Keratinocyte (primary cell): Measurements from ENCODE around the gene MOK. TPM values are rescaled to one million over a fixed set of nuclear protein-coding genes. Genes with fewer than 3 reads are reported as not detected.

Experiments
- DNase-seq: peaks from one replicate; pipeline ENCODE4 v3.0.0-alpha.2; 2011; ENCODE audit warnings: low read depth, missing footprints, low spot score
- FAIRE-seq: peaks from 2 replicates; lab custom pipeline; 2011; peaks lifted over from hg19 to GRCh38; lab: Jason Lieb, UNC
- H2AFZ ChIP-seq: 2 replicates; pipeline ENCODE4 v1.6.0; 2012; ENCODE audit warnings: low read length, control low read depth, inconsistent platforms; ENCODE audit not compliant: control insufficient read depth
- H3K27ac ChIP-seq: 2 replicates; pipeline ENCODE4 v1.5.1; 2011; ENCODE audit warnings: low read length; ENCODE audit not compliant: control insufficient read depth, insufficient read depth
- H3K27me3 ChIP-seq: 3 replicates; pipeline ENCODE4 v1.6.0; 2011; ENCODE audit warnings: low read length; ENCODE audit not compliant: control insufficient read depth, insufficient read depth; ENCODE audit errors: extremely low read depth
- H3K36me3 ChIP-seq, 2 experiments: 2 replicates in 1 of 2; 3 replicates in 1 of 2; pipeline ENCODE4 v1.5.1; 2011; ENCODE audit warnings: low read length in 2 of 2, mild to moderate bottlenecking in 1 of 2; ENCODE audit not compliant: control insufficient read depth in 2 of 2, insufficient read depth in 2 of 2; ENCODE audit errors: extremely low read depth in 1 of 2
- H3K4me1 ChIP-seq: 3 replicates; pipeline ENCODE4 v1.5.1; 2011; ENCODE audit warnings: low read length; ENCODE audit not compliant: control insufficient read depth, insufficient read depth; ENCODE audit errors: extremely low read depth
- H3K4me2 ChIP-seq: 3 replicates; pipeline ENCODE4 v1.6.0; 2011; ENCODE audit warnings: low read depth, low read length; ENCODE audit not compliant: control insufficient read depth, insufficient read depth; ENCODE audit errors: extremely low read depth
- H3K4me3 ChIP-seq, 3 experiments: fragments of 200-600 bp in 1 of 3; sonication (generic) in 1 of 3; 2 replicates in 2 of 3; 3 replicates in 1 of 3; pipeline ENCODE4 v1.5.1; 2011 to 2016; ENCODE audit warnings: low read length in 3 of 3, mild to moderate bottlenecking in 3 of 3, control low read depth in 2 of 3, inconsistent platforms in 1 of 3, low read depth in 1 of 3, mixed read lengths in 1 of 3, mixed run types in 1 of 3, moderate library complexity in 1 of 3; ENCODE audit not compliant: control insufficient read depth in 2 of 3, insufficient read depth in 2 of 3; ENCODE audit errors: extremely low read depth in 1 of 3
- H3K79me2 ChIP-seq: 2 replicates; pipeline ENCODE4 v1.6.0; 2012; ENCODE audit warnings: low read length; ENCODE audit not compliant: control insufficient read depth, insufficient read depth
- H3K9ac ChIP-seq: 3 replicates; pipeline ENCODE4 v1.6.0; 2011; ENCODE audit warnings: low read length; ENCODE audit not compliant: control insufficient read depth, insufficient read depth; ENCODE audit errors: extremely low read depth
- H3K9me1 ChIP-seq: 3 replicates; pipeline ENCODE4 v1.6.0; 2011; ENCODE audit warnings: low read length; ENCODE audit not compliant: control insufficient read depth, insufficient read depth; ENCODE audit errors: extremely low read depth
- H3K9me3 ChIP-seq: 2 replicates; pipeline ENCODE4 v1.5.1; 2012; ENCODE audit warnings: low read depth, low read length; ENCODE audit not compliant: control insufficient read depth
- H4K20me1 ChIP-seq: 3 replicates; pipeline ENCODE4 v1.6.0; 2011; ENCODE audit warnings: low read length; ENCODE audit not compliant: control insufficient read depth, insufficient read depth; ENCODE audit errors: extremely low read depth
- EZH2 ChIP-seq: IDR thresholded peaks from one replicate; pipeline ENCODE4 v1.6.1; 2012; ENCODE audit warnings: inconsistent platforms, mild to moderate bottlenecking, low read length, moderate library complexity
- dilution Hi-C: fragments of 300-500 bp; cut with MboI; formaldehyde crosslinking; loops from one replicate; pipeline ENCODE4 v1.7.0; 2020; ENCODE audit warnings: low sequenced_read_pairs; ENCODE audit not compliant: extremely low pct_ligation_motif_present
- polyA plus RNA-seq, 5 experiments: library from polyadenylated mRNA; depleted of rRNA in 3 of 5; stranded (reverse) in 3 of 5; stranded (forward) in 1 of 5; unstranded in 1 of 5; fragments of >200 nt; gene quantifications; 1 replicate in 1 of 5; 2 replicates in 3 of 5; 3 replicates in 1 of 5; pipeline versions ENCODE4 v1.2.1 to v1.2.3, GENCODE V29; 2011 to 2012; ENCODE audit warnings: missing spikeins in 2 of 5, low read depth in 1 of 5, low replicate concordance in 1 of 5
- TF ChIP-seq, protein P1 (sequence below), 3 experiments: IDR thresholded peaks in 1 of 3; conservative IDR thresholded peaks in 1 of 3; optimal IDR thresholded peaks in 1 of 3; 2 replicates in 2 of 3; 3 replicates in 1 of 3; pipeline versions ENCODE3 to v1.5.1; 2011; ENCODE audit warnings: low read length in 3 of 3, mild to moderate bottlenecking in 3 of 3, moderate library complexity in 2 of 3, control low read depth in 1 of 3, inconsistent platforms in 1 of 3; ENCODE audit not compliant: insufficient read depth in 2 of 3; ENCODE audit errors: extremely low read depth in 1 of 3

The MOK gene
- polyA plus RNA-seq, 1 donor (not counting 4 experiments of a cell fraction or from before 2014, with no cell fraction given), result 38.1 TPM

DNA sequence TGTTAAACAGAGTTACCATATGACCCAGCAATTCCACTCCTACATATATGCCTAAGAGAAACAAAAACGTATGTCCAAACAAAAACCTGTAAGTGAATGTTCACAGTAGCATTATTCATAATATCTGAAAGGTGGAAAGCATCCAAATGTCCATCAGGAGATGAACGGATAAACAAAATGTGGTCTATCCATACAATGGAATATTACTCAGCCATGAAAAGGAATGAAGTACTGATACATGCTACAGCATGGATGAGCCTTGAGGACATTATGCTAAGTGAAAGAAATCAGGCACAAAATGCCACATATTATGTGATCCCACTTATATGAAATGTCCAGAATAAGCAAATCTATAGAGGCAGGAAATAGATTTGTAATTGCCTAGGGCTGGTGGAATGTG, 16.8 kb downstream of the MOK start:
- Histone ChIP-seq H3K9me3 (no peaks in the 10 kb centered on the region), H3K27ac (no peak overlapping the region), H2AFZ (no peak overlapping the region), H3K4me1 (no peaks in the 10 kb centered on the region), H3K4me2 (no peak overlapping the region), H3K9me1 (no peaks in the 10 kb centered on the region), H3K9ac (no peak overlapping the region), H3K36me3 (no peaks in the 10 kb centered on the region), H3K4me3 (no peak overlapping the region), H3K79me2 (peaks cover 14% of the 10 kb centered on the region), H4K20me1 (no peaks in the 10 kb centered on the region), H3K27me3 (no peaks in the 10 kb centered on the region)
- DNase-seq, result no peak
- dilution Hi-C loops, result no loop called here
- TF ChIP-seq, protein P1, sequence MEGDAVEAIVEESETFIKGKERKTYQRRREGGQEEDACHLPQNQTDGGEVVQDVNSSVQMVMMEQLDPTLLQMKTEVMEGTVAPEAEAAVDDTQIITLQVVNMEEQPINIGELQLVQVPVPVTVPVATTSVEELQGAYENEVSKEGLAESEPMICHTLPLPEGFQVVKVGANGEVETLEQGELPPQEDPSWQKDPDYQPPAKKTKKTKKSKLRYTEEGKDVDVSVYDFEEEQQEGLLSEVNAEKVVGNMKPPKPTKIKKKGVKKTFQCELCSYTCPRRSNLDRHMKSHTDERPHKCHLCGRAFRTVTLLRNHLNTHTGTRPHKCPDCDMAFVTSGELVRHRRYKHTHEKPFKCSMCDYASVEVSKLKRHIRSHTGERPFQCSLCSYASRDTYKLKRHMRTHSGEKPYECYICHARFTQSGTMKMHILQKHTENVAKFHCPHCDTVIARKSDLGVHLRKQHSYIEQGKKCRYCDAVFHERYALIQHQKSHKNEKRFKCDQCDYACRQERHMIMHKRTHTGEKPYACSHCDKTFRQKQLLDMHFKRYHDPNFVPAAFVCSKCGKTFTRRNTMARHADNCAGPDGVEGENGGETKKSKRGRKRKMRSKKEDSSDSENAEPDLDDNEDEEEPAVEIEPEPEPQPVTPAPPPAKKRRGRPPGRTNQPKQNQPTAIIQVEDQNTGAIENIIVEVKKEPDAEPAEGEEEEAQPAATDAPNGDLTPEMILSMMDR (optimal IDR thresholded peaks at IDR 0.05 in 1 of 3, IDR thresholded peaks at IDR 0.05 in 1 of 3, conservative IDR thresholded peaks at IDR 0.05 in 1 of 3; ENCODE audit: extremely low read depth in 1 of 3, insufficient read depth in 2 of 3, low read length in 3 of 3), result no peak
- no peak for TF ChIP-seq EZH2
- no peak for FAIRE-seq

DNA sequence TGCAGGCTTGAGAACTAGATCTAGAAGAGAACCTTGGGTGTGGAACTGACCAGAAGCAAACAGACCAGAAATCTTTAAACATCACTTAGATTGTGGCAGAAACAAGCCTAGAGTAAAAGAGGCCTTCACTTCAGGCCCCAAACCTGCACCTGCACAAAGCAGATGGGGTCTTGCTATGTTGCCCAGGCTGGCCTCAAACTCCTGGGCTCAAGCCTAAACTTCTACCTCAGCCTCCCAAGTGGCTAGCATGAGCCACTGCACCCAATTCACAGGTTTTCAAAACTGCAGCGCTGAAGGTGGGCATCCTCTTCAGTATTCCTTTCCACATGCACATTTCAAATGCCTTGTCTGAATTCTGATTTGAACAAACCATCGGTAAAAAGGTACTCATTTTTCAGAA, 19.9 kb downstream of the MOK start:
- Histone ChIP-seq H3K36me3 (peaks cover 3% of the 10 kb centered on the region in 2 experiments), H3K9me1 (no peaks in the 10 kb centered on the region), H3K4me3 (no peak overlapping the region), H3K27me3 (no peaks in the 10 kb centered on the region), H4K20me1 (no peaks in the 10 kb centered on the region), H3K9me3 (no peaks in the 10 kb centered on the region), H3K79me2 (peaks cover 11% of the 10 kb centered on the region), H3K9ac (no peak overlapping the region), H2AFZ (no peak overlapping the region), H3K4me1 (peaks cover 11% of the 10 kb centered on the region), H3K4me2 (no peak overlapping the region), H3K27ac (no peak overlapping the region)
- dilution Hi-C loops, result no loop called here
- TF ChIP-seq EZH2, result no peak
- TF ChIP-seq, protein P1 (optimal IDR thresholded peaks at IDR 0.05 in 1 of 3, IDR thresholded peaks at IDR 0.05 in 1 of 3, conservative IDR thresholded peaks at IDR 0.05 in 1 of 3; ENCODE audit: extremely low read depth in 1 of 3, insufficient read depth in 2 of 3, low read length in 3 of 3), result no peak
- DNase-seq (no peak), FAIRE-seq (peak; percentile 13)
